Measurements from ENCODE around the gene MAN1A1.

MAN1A1 gene

GRCh38 chr6:119318176-119318575 is 31.4 kb downstream of the MAN1A1 start:
- no peak overlapping the region for H3K27ac Mint-ChIP-seq
- peaks cover 24% of the 10 kb centered on the region for H3K4me1 Mint-ChIP-seq
- no peaks in the 10 kb centered on the region for H3K9me3 Mint-ChIP-seq
- H3K4me3 Mint-ChIP-seq = no peak overlapping the region
- no peak for TF ChIP-seq CTCF (IDR thresholded peaks at IDR 0.05)
- DNase-seq = no peak
- no peaks in the 10 kb centered on the region for H3K27me3 Mint-ChIP-seq (ENCODE audit: low read depth, poor library complexity)
- H3K36me3 Mint-ChIP-seq (ENCODE audit: low read depth) = peaks cover 6% of the 10 kb centered on the region

- peaks cover 35% of the 10 kb centered on the region for H3K4me1 Mint-ChIP-seq
Measured at GRCh38 chr6:119317007-119317406, 32.6 kb downstream of the MAN1A1 start.

GRCh38 chr6:119314885-119315272 is 34.7 kb downstream of the MAN1A1 start:
- TF ChIP-seq CTCF (IDR thresholded peaks at IDR 0.05) = no peak
- no peaks in the 10 kb centered on the region for H3K9me3 Mint-ChIP-seq
- H3K27me3 Mint-ChIP-seq (ENCODE audit: low read depth, poor library complexity) = no peaks in the 10 kb centered on the region
- H3K36me3 Mint-ChIP-seq (ENCODE audit: low read depth) = peaks cover 6% of the 10 kb centered on the region
- H3K27ac Mint-ChIP-seq = peak overlapping the region; percentile 92
- H3K4me3 Mint-ChIP-seq = peak overlapping the region; percentile 36
- no peak for DNase-seq
- peaks cover 55% of the 10 kb centered on the region for H3K4me1 Mint-ChIP-seq

More at GRCh38 chr6:119317007-119317406, 32.6 kb downstream of the MAN1A1 start:
- H3K4me3 Mint-ChIP-seq = no peak overlapping the region
- no peak for DNase-seq
- no peaks in the 10 kb centered on the region for H3K9me3 Mint-ChIP-seq
- TF ChIP-seq CTCF (IDR thresholded peaks at IDR 0.05) = no peak
- no peaks in the 10 kb centered on the region for H3K27me3 Mint-ChIP-seq (ENCODE audit: low read depth, poor library complexity)
- no peak overlapping the region for H3K27ac Mint-ChIP-seq
- peaks cover 6% of the 10 kb centered on the region for H3K36me3 Mint-ChIP-seq (ENCODE audit: low read depth)

- Mint-ChIP-seq H3K27ac (peak overlapping the region; percentile 92), H3K9me3 (no peaks in the 10 kb centered on the region)
Measured at GRCh38 chr6:119313937-119314884, 35.4 kb downstream of the MAN1A1 start.

GRCh38 chr6:119312875-119313338 is 36.7 kb downstream of the MAN1A1 start:
- no peaks in the 10 kb centered on the region for H3K9me3 Mint-ChIP-seq
- DNase-seq = no peak
- no peaks in the 10 kb centered on the region for H3K27me3 Mint-ChIP-seq (ENCODE audit: low read depth, poor library complexity)
- peaks cover 6% of the 10 kb centered on the region for H3K36me3 Mint-ChIP-seq (ENCODE audit: low read depth)
- H3K4me3 Mint-ChIP-seq = no peak overlapping the region
- no peak for TF ChIP-seq CTCF (IDR thresholded peaks at IDR 0.05)
- peaks cover 69% of the 10 kb centered on the region for H3K4me1 Mint-ChIP-seq
- H3K27ac Mint-ChIP-seq = peak overlapping the region; percentile 89

More at GRCh38 chr6:119313937-119314884, 35.4 kb downstream of the MAN1A1 start:
- H3K4me1 Mint-ChIP-seq = peaks cover 62% of the 10 kb centered on the region
- no peak for TF ChIP-seq CTCF (IDR thresholded peaks at IDR 0.05)
- H3K36me3 Mint-ChIP-seq (ENCODE audit: low read depth) = peaks cover 6% of the 10 kb centered on the region
- no peaks in the 10 kb centered on the region for H3K27me3 Mint-ChIP-seq (ENCODE audit: low read depth, poor library complexity)
- no peak for DNase-seq
- H3K4me3 Mint-ChIP-seq = peak overlapping the region; percentile 36
